HCT116 (cell line): Measurements from ENCODE around the gene JAM3. TPM values are rescaled to one million over a fixed set of nuclear protein-coding genes. Genes with fewer than 3 reads are reported as not detected.

Experiments
- ATAC-seq: fragments of 200-7000 bp; cut with Tn5 transposase; 2 replicates; pipeline ENCODE4 v1.9.1; 2020; ENCODE audit warnings: mild to moderate bottlenecking, moderate library complexity
- BruUV-seq: library from RNA; stranded (reverse); fragments of 400-500 nt; replicated peaks from 2 replicates; lab custom pipeline; 2021; lab: Mats Ljungman, UMichigan
- CTCF ChIA-PET: fragments of 300-600 bp; sonication (Branson Sonifier 250); formaldehyde crosslinking; loops from one replicate; lab custom pipeline; 2021; ENCODE audit warnings: antibody characterized with exemption; lab: Charles Lee
- POLR2A ChIA-PET: fragments of 300-600, 350-600 bp; sonication (Branson Sonifier 250); formaldehyde crosslinking; loops from one replicate; lab custom pipeline; 2021; ENCODE audit warnings: antibody characterized with exemption; lab: Charles Lee
- RAD21 ChIA-PET, 2 experiments: fragments of 300-600 bp; sonication (Branson Sonifier 250); formaldehyde crosslinking; loops; one replicate each; lab custom pipeline; 2023; ENCODE audit warnings: low total read pairs in 2 of 2; ENCODE audit not compliant: uncharacterized antibody in 2 of 2, unreplicated experiment in 2 of 2, low non-redundant PET in 1 of 2; lab: Charles Lee
- DNase-seq: peaks from one replicate; pipeline ENCODE4 v3.0.0-alpha.2; 2010; ENCODE audit warnings: low read depth, low spot score
- H2AFZ ChIP-seq: fragments of 200-600 bp; shearing (Covaris generic), sonication (generic); 2 replicates; pipeline ENCODE4 v1.6.1; 2017; ENCODE audit warnings: low read depth, mixed run types, mixed read lengths, antibody characterized with exemption, low read length; ENCODE audit not compliant: poor library complexity, severe bottlenecking
- H3K27ac ChIP-seq: 2 replicates; pipeline ENCODE4 v1.5.1; 2012; ENCODE audit warnings: low read depth, low read length
- H3K27me3 ChIP-seq: fragments of 200-600 bp; sonication (generic); 2 replicates; pipeline ENCODE4 v1.6.1; 2016; ENCODE audit warnings: mixed run types, low read length, mixed read lengths; ENCODE audit not compliant: insufficient read depth
- H3K36me3 ChIP-seq, 2 experiments: fragments of 200-500 bp in 1 of 2; fragments of 200-600 bp in 1 of 2; sonication (Bioruptor generic) in 1 of 2; sonication (generic) in 1 of 2; 2 replicates each; pipeline versions ENCODE4 v1.5.1 to v1.6.1; 2014 to 2016; ENCODE audit warnings: low read length in 2 of 2, inconsistent platforms in 1 of 2, mixed read lengths in 1 of 2, mixed run types in 1 of 2; ENCODE audit not compliant: insufficient read depth in 2 of 2, control insufficient read depth in 1 of 2
- H3K4me1 ChIP-seq, 2 experiments: fragments of 200-600 bp in 1 of 2; sonication (generic) in 1 of 2; 2 replicates each; pipeline versions ENCODE4 v1.5.1 to v1.6.1; 2012 to 2017; ENCODE audit warnings: low read length in 2 of 2, inconsistent platforms in 1 of 2, mild to moderate bottlenecking in 1 of 2, mixed read lengths in 1 of 2, mixed run types in 1 of 2, moderate library complexity in 1 of 2; ENCODE audit not compliant: insufficient read depth in 2 of 2, control insufficient read depth in 1 of 2
- H3K4me2 ChIP-seq: fragments of 200-600 bp; sonication (generic); 2 replicates; pipeline ENCODE4 v1.6.1; 2017; ENCODE audit warnings: mixed run types, low read length, mixed read lengths
- H3K4me3 ChIP-seq, 2 experiments: fragments of 200-600 bp in 1 of 2; sonication (generic) in 1 of 2; replicated peaks in 1 of 2; 2 replicates each; pipeline ENCODE4 v1.5.1; 2011 to 2016; ENCODE audit warnings: low read length in 2 of 2, control low read depth in 1 of 2, low read depth in 1 of 2, mild to moderate bottlenecking in 1 of 2, mixed read lengths in 1 of 2, mixed run types in 1 of 2
- H3K79me2 ChIP-seq: fragments of 200-600 bp; sonication (generic); 2 replicates; pipeline ENCODE4 v1.6.1; 2017; ENCODE audit warnings: mild to moderate bottlenecking, mixed run types, low read length, moderate library complexity, mixed read lengths; ENCODE audit not compliant: insufficient read depth
- H3K9ac ChIP-seq: fragments of 200-600 bp; sonication (generic); 2 replicates; pipeline ENCODE4 v1.6.1; 2016; ENCODE audit warnings: low read length, mixed read lengths
- H3K9me2 ChIP-seq: fragments of 200-600 bp; sonication (generic), shearing (Covaris generic); 2 replicates; pipeline ENCODE4 v1.6.1; 2017; ENCODE audit warnings: mixed run types, mild to moderate bottlenecking, moderate library complexity; ENCODE audit not compliant: insufficient read depth
- H3K9me3 ChIP-seq, 2 experiments: fragments of 200-500 bp in 1 of 2; fragments of 200-600 bp in 1 of 2; sonication (Bioruptor generic) in 1 of 2; sonication (generic) in 1 of 2; 2 replicates each; pipeline ENCODE4 v1.6.1; 2014 to 2017; ENCODE audit warnings: low read length in 2 of 2, mixed read lengths in 2 of 2, inconsistent platforms in 1 of 2, low read depth in 1 of 2, mild to moderate bottlenecking in 1 of 2, mixed run types in 1 of 2, moderate library complexity in 1 of 2; ENCODE audit not compliant: control insufficient read depth in 1 of 2, insufficient read depth in 1 of 2
- H4K20me1 ChIP-seq: fragments of 200-600 bp; sonication (generic), shearing (Covaris generic); 2 replicates; pipeline ENCODE4 v1.6.1; 2017; ENCODE audit warnings: mixed run types, mild to moderate bottlenecking, moderate library complexity; ENCODE audit not compliant: insufficient read depth
- ATF3 ChIP-seq: IDR thresholded peaks from 2 replicates; pipeline ENCODE4 v1.6.1; 2012
- CBX3 ChIP-seq: IDR thresholded peaks from 2 replicates; pipeline ENCODE4 v1.6.1; 2012; ENCODE audit warnings: low read depth
- CEBPB ChIP-seq: IDR thresholded peaks from 2 replicates; pipeline ENCODE4 v1.6.1; 2012; ENCODE audit warnings: low read depth
- EGR1 ChIP-seq: IDR thresholded peaks from 2 replicates; pipeline ENCODE4 v1.6.1; 2012; ENCODE audit warnings: low read depth
- EZH2phosphoT487 ChIP-seq: fragments of 200-600 bp; IDR thresholded peaks from 2 replicates; pipeline ENCODE4 v1.6.1; 2018; ENCODE audit warnings: antibody characterized with exemption, borderline replicate concordance
- FOSL1 ChIP-seq: IDR thresholded peaks from 2 replicates; pipeline ENCODE4 v1.6.1; 2012; ENCODE audit warnings: low read depth
- POLR2A ChIP-seq: IDR thresholded peaks from 2 replicates; pipeline ENCODE4 v1.7.0; 2011; ENCODE audit warnings: borderline replicate concordance; ENCODE audit not compliant: insufficient read depth, insufficient read length; ENCODE audit errors: extremely low read depth
- POLR2AphosphoS5 ChIP-seq: IDR thresholded peaks from 2 replicates; pipeline ENCODE4 v1.6.1; 2011; ENCODE audit warnings: mild to moderate bottlenecking, low read depth, low read length, moderate library complexity
- RAD21 ChIP-seq: IDR thresholded peaks from 2 replicates; pipeline ENCODE4 v1.6.1; 2012; ENCODE audit warnings: low read depth, mild to moderate bottlenecking
- SIN3A ChIP-seq: IDR thresholded peaks from 2 replicates; pipeline ENCODE4 v1.6.1; 2012; ENCODE audit warnings: low read depth
- SP1 ChIP-seq: IDR thresholded peaks from 2 replicates; pipeline ENCODE4 v1.6.1; 2012; ENCODE audit warnings: low read depth
- TCF7L2 ChIP-seq: IDR thresholded peaks from 2 replicates; pipeline ENCODE4 v1.7.0; 2011; ENCODE audit warnings: borderline replicate concordance, inconsistent platforms; ENCODE audit not compliant: insufficient read depth, insufficient read length; ENCODE audit errors: extremely low read depth
- YY1 ChIP-seq: IDR thresholded peaks from 2 replicates; pipeline ENCODE4 v1.6.1; 2011; ENCODE audit warnings: low read length, low read depth, moderate library complexity, mild to moderate bottlenecking; ENCODE audit not compliant: insufficient replicate concordance; ENCODE audit errors: extremely low read depth
- ZBTB33 ChIP-seq: IDR thresholded peaks from 2 replicates; pipeline ENCODE4 v1.6.1; 2011; ENCODE audit warnings: mild to moderate bottlenecking, low read length, moderate library complexity; ENCODE audit not compliant: insufficient replicate concordance; ENCODE audit errors: extremely low read depth
- ZFX ChIP-seq: fragments of 450-650 bp; IDR thresholded peaks from 2 replicates; pipeline ENCODE4 v1.6.1; 2017
- ZNF274 ChIP-seq: fragments of 200-500 bp; sonication (Bioruptor generic); IDR thresholded peaks from 2 replicates; pipeline ENCODE4 v1.6.1; 2014; ENCODE audit warnings: mild to moderate bottlenecking, low read depth, low read length, inconsistent platforms
- intact Hi-C: fragments of 100-400 bp; cut with micrococcal nuclease; formaldehyde crosslinking; loops from 2 replicates; pipeline ENCODE4 v1.10.0; 2022
- total RNA-seq: library from RNA; stranded (reverse); gene quantifications from one replicate; pipeline ENCODE4 v1.2.1, GENCODE V29; 2021; ENCODE audit not compliant: unreplicated experiment
- TF ChIP-seq, protein P1 (sequence below): IDR thresholded peaks from 2 replicates; pipeline ENCODE4 v1.6.1; 2012; ENCODE audit warnings: low read depth
- TF ChIP-seq, protein P2 (sequence below), 3 experiments: fragments of 200-600 bp in 1 of 3; sonication (generic) in 1 of 3; IDR thresholded peaks in 2 of 3; conservative IDR thresholded peaks in 1 of 3; 2 replicates each; pipeline ENCODE4 v1.5.1; 2012 to 2017; ENCODE audit warnings: low read depth in 2 of 3, low read length in 2 of 3, antibody characterized with exemption in 1 of 3, borderline replicate concordance in 1 of 3, control low read depth in 1 of 3, mild to moderate bottlenecking in 1 of 3, mixed read lengths in 1 of 3, mixed run types in 1 of 3, moderate library complexity in 1 of 3; ENCODE audit not compliant: insufficient read depth in 1 of 3

The JAM3 gene
- total RNA-seq, 1 experiment from 2014 or later: 0.25 TPM

- H3K27ac ChIP-seq: no peak overlapping the region
- no peaks in the 10 kb centered on the region for H3K79me2 ChIP-seq
- intact Hi-C loops: loop anchor here (5.0 kb wide), 1 partner anchor 126 kb away; no protein-coding TSS in a partner anchor
- no peaks in the 10 kb centered on the region for H3K9me3 ChIP-seq
- TF ChIP-seq CBX3 (no peak), POLR2A (no peak), ZBTB33 (no peak), ZFX (no peak), POLR2AphosphoS5 (no peak), CEBPB (no peak), RAD21 (no peak), EZH2phosphoT487 (no peak), EGR1 (no peak), ZNF274 (no peak), ATF3 (no peak), YY1 (no peak), SIN3A (no peak), SP1 (no peak), TCF7L2 (no peak), FOSL1 (no peak)
- TF ChIP-seq, protein P1, sequence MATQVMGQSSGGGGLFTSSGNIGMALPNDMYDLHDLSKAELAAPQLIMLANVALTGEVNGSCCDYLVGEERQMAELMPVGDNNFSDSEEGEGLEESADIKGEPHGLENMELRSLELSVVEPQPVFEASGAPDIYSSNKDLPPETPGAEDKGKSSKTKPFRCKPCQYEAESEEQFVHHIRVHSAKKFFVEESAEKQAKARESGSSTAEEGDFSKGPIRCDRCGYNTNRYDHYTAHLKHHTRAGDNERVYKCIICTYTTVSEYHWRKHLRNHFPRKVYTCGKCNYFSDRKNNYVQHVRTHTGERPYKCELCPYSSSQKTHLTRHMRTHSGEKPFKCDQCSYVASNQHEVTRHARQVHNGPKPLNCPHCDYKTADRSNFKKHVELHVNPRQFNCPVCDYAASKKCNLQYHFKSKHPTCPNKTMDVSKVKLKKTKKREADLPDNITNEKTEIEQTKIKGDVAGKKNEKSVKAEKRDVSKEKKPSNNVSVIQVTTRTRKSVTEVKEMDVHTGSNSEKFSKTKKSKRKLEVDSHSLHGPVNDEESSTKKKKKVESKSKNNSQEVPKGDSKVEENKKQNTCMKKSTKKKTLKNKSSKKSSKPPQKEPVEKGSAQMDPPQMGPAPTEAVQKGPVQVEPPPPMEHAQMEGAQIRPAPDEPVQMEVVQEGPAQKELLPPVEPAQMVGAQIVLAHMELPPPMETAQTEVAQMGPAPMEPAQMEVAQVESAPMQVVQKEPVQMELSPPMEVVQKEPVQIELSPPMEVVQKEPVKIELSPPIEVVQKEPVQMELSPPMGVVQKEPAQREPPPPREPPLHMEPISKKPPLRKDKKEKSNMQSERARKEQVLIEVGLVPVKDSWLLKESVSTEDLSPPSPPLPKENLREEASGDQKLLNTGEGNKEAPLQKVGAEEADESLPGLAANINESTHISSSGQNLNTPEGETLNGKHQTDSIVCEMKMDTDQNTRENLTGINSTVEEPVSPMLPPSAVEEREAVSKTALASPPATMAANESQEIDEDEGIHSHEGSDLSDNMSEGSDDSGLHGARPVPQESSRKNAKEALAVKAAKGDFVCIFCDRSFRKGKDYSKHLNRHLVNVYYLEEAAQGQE: no peak
- TF ChIP-seq, protein P2, sequence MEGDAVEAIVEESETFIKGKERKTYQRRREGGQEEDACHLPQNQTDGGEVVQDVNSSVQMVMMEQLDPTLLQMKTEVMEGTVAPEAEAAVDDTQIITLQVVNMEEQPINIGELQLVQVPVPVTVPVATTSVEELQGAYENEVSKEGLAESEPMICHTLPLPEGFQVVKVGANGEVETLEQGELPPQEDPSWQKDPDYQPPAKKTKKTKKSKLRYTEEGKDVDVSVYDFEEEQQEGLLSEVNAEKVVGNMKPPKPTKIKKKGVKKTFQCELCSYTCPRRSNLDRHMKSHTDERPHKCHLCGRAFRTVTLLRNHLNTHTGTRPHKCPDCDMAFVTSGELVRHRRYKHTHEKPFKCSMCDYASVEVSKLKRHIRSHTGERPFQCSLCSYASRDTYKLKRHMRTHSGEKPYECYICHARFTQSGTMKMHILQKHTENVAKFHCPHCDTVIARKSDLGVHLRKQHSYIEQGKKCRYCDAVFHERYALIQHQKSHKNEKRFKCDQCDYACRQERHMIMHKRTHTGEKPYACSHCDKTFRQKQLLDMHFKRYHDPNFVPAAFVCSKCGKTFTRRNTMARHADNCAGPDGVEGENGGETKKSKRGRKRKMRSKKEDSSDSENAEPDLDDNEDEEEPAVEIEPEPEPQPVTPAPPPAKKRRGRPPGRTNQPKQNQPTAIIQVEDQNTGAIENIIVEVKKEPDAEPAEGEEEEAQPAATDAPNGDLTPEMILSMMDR (IDR thresholded peaks at IDR 0.05 in 2 of 3, conservative IDR thresholded peaks at IDR 0.05 in 1 of 3; ENCODE audit: borderline replicate concordance in 1 of 3, insufficient read depth in 1 of 3, low read depth in 2 of 3, low read length in 2 of 3): no peak
- ChIA-PET POLR2A (no interaction called here), CTCF (no interaction called here), RAD21 (no interaction called here)
- H3K4me1 ChIP-seq: peaks cover 0 to 3% of the 10 kb centered on the region in 2 experiments; a peak in 1 of 4 replicates
- no peaks in the 10 kb centered on the region for H3K9me2 ChIP-seq
- no peaks in the 10 kb centered on the region for H3K36me3 ChIP-seq
- H3K27me3 ChIP-seq: 0 out of 2 replicates have a peak, but pooled peaks cover 7% of the 10 kb centered on the region
- no peak overlapping the region for H2AFZ ChIP-seq
- no peak overlapping the region for H3K9ac ChIP-seq
- H4K20me1 ChIP-seq: no peaks in the 10 kb centered on the region
- no TSS peak for BruUV-seq
- DNase-seq (no peak), ATAC-seq (no peak)
- H3K4me2 ChIP-seq: no peak overlapping the region
- no peak overlapping the region for H3K4me3 ChIP-seq
Observed at GRCh38 chr11:134052988-134053945, 15.6 kb upstream of the JAM3 start.
